WERI-Rb-1 (cell line): ENCODE results near the gene MYO5A.

Experiments used
- DNase-seq: peaks from one replicate; pipeline ENCODE4 v3.0.0-alpha.2; 2020
- H3K27ac ChIP-seq: fragments of 250-450 bp; sonication (Bioruptor Pico); 2 replicates; pipeline ENCODE4 v1.5.1; 2020; ENCODE audit warnings: mild to moderate bottlenecking, moderate library complexity
- H3K27me3 ChIP-seq: fragments of 250-450 bp; sonication (Bioruptor Pico); 2 replicates; pipeline ENCODE4 v1.5.1; 2021; ENCODE audit warnings: mild to moderate bottlenecking, low read depth, moderate library complexity; ENCODE audit not compliant: insufficient read depth, severe bottlenecking
- H3K36me3 ChIP-seq: fragments of 250-450 bp; sonication (Bioruptor Pico); 2 replicates; pipeline ENCODE4 v1.5.1; 2020; ENCODE audit warnings: mild to moderate bottlenecking, moderate library complexity
- H3K4me3 ChIP-seq: 2 replicates; pipeline ENCODE4 v1.5.1; 2011; ENCODE audit warnings: low read depth, mild to moderate bottlenecking, control low read depth, low read length
- H3K9me3 ChIP-seq: fragments of 250-450 bp; sonication (Bioruptor Pico); 2 replicates; pipeline ENCODE4 v1.5.1; 2021; ENCODE audit warnings: mild to moderate bottlenecking, moderate library complexity; ENCODE audit not compliant: severe bottlenecking
- TF ChIP-seq, protein P1 (sequence below): IDR thresholded peaks from 2 replicates; pipeline ENCODE4 v1.5.1; 2011; ENCODE audit warnings: low read depth, mild to moderate bottlenecking, control low read depth, inconsistent platforms, low read length

The MYO5A gene

DNA sequence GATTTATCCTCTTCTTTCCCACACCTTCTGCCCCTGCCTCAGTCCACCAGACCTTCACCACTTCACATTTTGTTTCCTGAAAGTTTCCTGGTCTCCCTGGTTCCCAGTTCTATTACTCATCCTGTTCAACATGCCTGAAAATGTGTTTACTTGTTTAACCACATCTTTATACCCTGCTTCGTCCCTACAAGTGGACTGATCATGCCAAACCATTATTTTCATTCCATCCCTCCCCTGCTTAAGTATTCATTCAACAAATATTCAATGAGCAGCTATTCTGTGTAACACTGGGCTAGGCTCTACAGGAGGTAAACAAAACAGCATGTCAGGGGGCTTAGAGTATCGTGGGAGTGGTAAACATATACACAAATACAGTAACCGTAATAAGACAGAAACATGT, 5.5 kb downstream of the MYO5A start:
- Histone ChIP-seq H3K27ac (no peak overlapping the region), H3K9me3 (no peaks in the 10 kb centered on the region), H3K36me3 (no peaks in the 10 kb centered on the region), H3K27me3 (peaks cover 5% of the 10 kb centered on the region), H3K4me3 (no peak overlapping the region)
- DNase-seq: no peak
- TF ChIP-seq, protein P1, sequence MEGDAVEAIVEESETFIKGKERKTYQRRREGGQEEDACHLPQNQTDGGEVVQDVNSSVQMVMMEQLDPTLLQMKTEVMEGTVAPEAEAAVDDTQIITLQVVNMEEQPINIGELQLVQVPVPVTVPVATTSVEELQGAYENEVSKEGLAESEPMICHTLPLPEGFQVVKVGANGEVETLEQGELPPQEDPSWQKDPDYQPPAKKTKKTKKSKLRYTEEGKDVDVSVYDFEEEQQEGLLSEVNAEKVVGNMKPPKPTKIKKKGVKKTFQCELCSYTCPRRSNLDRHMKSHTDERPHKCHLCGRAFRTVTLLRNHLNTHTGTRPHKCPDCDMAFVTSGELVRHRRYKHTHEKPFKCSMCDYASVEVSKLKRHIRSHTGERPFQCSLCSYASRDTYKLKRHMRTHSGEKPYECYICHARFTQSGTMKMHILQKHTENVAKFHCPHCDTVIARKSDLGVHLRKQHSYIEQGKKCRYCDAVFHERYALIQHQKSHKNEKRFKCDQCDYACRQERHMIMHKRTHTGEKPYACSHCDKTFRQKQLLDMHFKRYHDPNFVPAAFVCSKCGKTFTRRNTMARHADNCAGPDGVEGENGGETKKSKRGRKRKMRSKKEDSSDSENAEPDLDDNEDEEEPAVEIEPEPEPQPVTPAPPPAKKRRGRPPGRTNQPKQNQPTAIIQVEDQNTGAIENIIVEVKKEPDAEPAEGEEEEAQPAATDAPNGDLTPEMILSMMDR: no peak

DNA sequence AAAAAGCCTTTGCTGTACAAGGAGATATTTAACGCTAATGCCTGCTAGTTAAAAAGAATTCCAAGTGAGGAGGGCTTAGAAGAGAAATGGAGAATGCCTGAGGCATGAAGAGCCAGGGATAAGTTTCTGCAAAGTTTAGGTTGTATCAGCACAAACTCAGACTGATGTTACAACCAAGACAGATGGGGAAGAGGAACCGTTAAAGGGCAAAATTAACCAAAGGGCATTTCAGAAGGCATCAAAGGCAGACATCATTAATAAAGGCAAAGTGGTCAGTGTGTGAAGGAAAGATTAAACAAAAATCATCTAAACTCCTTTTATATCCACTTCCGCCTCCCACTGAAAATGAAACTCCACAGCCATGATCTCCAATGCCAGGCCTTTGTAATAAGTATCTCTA, 7.0 kb downstream of the MYO5A start:
- DNase-seq: no peak
- Histone ChIP-seq H3K9me3 (no peaks in the 10 kb centered on the region), H3K36me3 (no peaks in the 10 kb centered on the region), H3K27ac (no peak overlapping the region), H3K27me3 (no peaks in the 10 kb centered on the region), H3K4me3 (no peak overlapping the region)
- TF ChIP-seq, protein P1: no peak

DNA sequence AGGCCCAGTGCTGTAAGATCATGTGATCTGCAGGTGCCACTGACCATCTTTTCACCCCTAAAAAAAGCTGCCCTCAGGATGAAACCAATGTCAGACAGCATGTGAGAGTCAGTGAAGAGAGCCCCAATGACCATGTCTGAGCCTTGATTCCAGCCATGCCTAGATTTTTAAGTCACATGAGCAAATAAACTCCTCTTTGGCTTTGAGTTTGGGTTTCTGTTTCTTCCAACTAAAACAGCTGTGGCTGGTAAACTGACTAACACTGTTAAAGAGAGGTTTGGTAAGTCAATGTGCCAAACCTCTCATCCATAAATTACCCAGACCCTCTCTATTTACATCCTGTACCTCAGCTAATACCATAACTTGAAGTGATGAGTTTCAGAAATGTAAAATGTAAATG, 8.3 kb downstream of the MYO5A start:
- TF ChIP-seq, protein P1: no peak
- DNase-seq: no peak
- no peaks in the 10 kb centered on the region for H3K27me3 ChIP-seq
- no peak overlapping the region for H3K27ac ChIP-seq
- no peaks in the 10 kb centered on the region for H3K9me3 ChIP-seq
- H3K36me3 ChIP-seq: no peaks in the 10 kb centered on the region
- no peak overlapping the region for H3K4me3 ChIP-seq

DNA sequence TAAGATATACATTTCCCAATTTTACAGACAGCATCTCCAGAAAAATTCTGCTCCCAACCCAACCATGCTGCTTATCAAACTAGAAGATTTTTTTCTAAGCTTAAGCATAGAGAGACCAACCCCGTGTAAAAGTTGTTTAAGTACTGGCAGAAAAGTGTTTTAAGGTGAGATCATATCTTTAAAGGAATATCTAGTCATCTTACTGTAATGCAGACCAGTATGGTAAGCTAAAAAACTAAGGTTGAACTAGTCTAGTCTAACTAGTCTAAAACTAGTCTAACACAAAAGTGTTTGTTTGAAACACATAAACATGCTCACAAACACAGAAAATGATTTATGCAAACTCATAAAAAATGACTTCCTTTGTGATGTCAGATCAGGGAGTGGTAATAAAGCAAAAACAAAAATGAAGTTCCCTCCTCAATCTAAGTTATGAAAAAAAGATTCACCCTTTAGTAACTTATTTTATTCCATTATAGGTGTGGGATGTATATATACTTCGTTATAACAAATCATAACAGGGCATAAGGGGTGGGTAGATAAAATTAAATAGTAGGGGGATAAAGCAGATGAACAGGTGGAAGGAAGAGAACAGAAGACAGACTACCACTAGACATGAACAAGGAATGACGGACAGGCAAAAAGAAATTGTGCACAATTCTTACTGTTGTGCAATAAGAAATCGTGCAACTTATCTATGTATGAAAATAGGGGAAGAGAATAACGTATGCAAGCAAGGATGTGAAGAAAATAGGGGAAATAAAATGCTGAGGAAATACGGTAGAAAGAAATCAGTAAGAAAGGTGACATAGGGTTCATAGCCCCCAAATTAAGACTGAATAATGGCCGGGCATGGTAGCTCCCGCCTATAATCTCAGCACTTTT, 10.0 kb downstream of the MYO5A start:
- DNase-seq: no peak
- H3K27ac ChIP-seq: no peak overlapping the region

DNA sequence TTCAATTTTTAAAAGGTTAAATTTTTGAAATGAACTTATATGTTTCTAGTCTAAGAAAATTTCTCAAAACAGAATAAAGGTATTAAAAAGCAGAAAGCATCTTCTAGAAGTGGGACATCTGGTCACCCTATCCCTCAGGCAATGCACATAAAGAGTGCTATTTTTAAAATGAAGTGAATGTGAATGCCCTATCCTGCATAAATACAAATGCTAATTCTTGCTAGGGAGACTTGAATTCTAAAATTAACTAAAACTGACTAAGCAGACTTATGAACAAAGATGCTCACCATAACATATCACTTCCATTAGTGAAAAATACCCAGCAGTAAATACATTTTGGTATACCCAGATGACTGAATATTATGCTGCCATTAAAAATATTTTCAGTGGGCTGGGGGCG, 11.7 kb downstream of the MYO5A start:
- Histone ChIP-seq H3K27ac (no peak overlapping the region), H3K27me3 (no peaks in the 10 kb centered on the region), H3K4me3 (no peak overlapping the region), H3K36me3 (no peaks in the 10 kb centered on the region), H3K9me3 (no peaks in the 10 kb centered on the region)
- no peak for DNase-seq
- TF ChIP-seq, protein P1: no peak

More for the DNA sequence above, 10.0 kb downstream of the MYO5A start:
- no peaks in the 10 kb centered on the region for H3K36me3 ChIP-seq
- H3K27me3 ChIP-seq: no peaks in the 10 kb centered on the region
- H3K4me3 ChIP-seq: no peak overlapping the region
- TF ChIP-seq, protein P1: no peak
- no peaks in the 10 kb centered on the region for H3K9me3 ChIP-seq

DNA sequence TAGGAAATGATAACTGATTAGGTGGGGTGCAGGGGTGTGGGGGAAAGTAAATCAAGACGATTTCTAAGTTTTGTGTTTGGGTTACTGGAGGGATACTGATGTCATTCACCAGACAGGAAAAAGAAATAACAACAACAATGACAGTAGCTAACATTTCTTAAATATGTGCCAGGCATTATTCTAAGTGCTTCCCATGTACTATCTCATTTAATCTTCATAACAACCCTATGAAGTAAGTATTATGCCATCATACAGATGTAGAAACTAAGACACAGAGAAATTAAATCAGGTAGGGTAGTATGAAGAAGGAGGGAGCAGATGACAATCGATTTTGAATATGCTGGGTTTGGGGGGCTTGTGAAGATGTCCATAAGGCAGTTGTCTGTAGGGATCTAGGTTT, 13.3 kb downstream of the MYO5A start:
- TF ChIP-seq, protein P1: no peak
- H3K27me3 ChIP-seq: no peaks in the 10 kb centered on the region
- no peak for DNase-seq
- no peak overlapping the region for H3K4me3 ChIP-seq
- H3K36me3 ChIP-seq: no peaks in the 10 kb centered on the region
- H3K27ac ChIP-seq: no peak overlapping the region
- no peaks in the 10 kb centered on the region for H3K9me3 ChIP-seq
